GM23338 (cell line): ENCODE measurements around the gene RNF157.

Experiments used
- CTCF ChIP-seq, 2 experiments: fragments of 200-600 bp in 1 of 2; sonication (generic) in 1 of 2; conservative IDR thresholded peaks; 2 replicates each; pipeline versions ENCODE4 v1.5.1 to v1.6.1; 2016 to 2017; ENCODE audit warnings: antibody characterized with exemption in 2 of 2, low read depth in 2 of 2, mild to moderate bottlenecking in 2 of 2, moderate library complexity in 1 of 2
- EZH2 ChIP-seq: fragments of 200-600 bp; sonication (generic); IDR thresholded peaks from one replicate; pipeline ENCODE4 v1.8.0; 2017; ENCODE audit warnings: antibody characterized with exemption, mild to moderate bottlenecking, low read depth; ENCODE audit not compliant: unreplicated experiment
- EZH2phosphoT487 ChIP-seq: fragments of 200-600 bp; sonication (generic); IDR thresholded peaks from one replicate; pipeline ENCODE4 v1.8.1; 2018; ENCODE audit warnings: antibody characterized with exemption; ENCODE audit not compliant: unreplicated experiment

- TF ChIP-seq CTCF (conservative IDR thresholded peaks at IDR 0.05; ENCODE audit: low read depth in 2 of 2) (peak in 1 of 2 experiments; percentile 27; a peak in 2 of 4 replicates), EZH2phosphoT487 (no peak), EZH2 (no peak)
Observed at GRCh38 chr17:76248013-76248782, 7.9 kb upstream of the RNF157 start.
